H9 (cell line): ENCODE measurements around the gene HS2ST1. TPM values are rescaled to one million over a fixed set of nuclear protein-coding genes. Genes with fewer than 3 reads are reported as not detected.

ENCODE experiments used
- DNase-seq: peaks from one replicate; pipeline ENCODE4 v3.0.0-alpha.2; 2017
- H2AFZ ChIP-seq: one replicate; pipeline ENCODE4 v1.6.1; 2013; ENCODE audit warnings: mild to moderate bottlenecking, low read length, control low read depth, moderate library complexity
- H2AK5ac ChIP-seq: 2 replicates; pipeline ENCODE4 v1.6.1; 2013; ENCODE audit warnings: low read length, control low read depth, mixed read lengths; ENCODE audit not compliant: insufficient read length
- H2BK120ac ChIP-seq: one replicate; pipeline ENCODE4 v1.6.1; 2013; ENCODE audit warnings: low read depth, mild to moderate bottlenecking, low read length, control low read depth, inconsistent platforms; ENCODE audit not compliant: poor library complexity, severe bottlenecking
- H2BK12ac ChIP-seq: 2 replicates; pipeline ENCODE4 v1.6.1; 2013; ENCODE audit warnings: low read length, control low read depth, mixed read lengths, low read depth; ENCODE audit not compliant: insufficient read length
- H2BK15ac ChIP-seq: 2 replicates; pipeline ENCODE4 v1.6.1; 2013; ENCODE audit warnings: low read depth, low read length, control low read depth
- H2BK20ac ChIP-seq: one replicate; pipeline ENCODE4 v1.6.1; 2013; ENCODE audit warnings: low read depth, mild to moderate bottlenecking, low read length, control low read depth, inconsistent platforms; ENCODE audit not compliant: poor library complexity, severe bottlenecking
- H2BK5ac ChIP-seq: 2 replicates; pipeline ENCODE4 v1.6.1; 2013; ENCODE audit warnings: low read length, control low read depth, mixed read lengths; ENCODE audit not compliant: insufficient read length
- H3K14ac ChIP-seq: 2 replicates; pipeline ENCODE4 v1.6.1; 2013; ENCODE audit warnings: low read length, control low read depth; ENCODE audit not compliant: insufficient read depth
- H3K18ac ChIP-seq: 2 replicates; pipeline ENCODE4 v1.6.1; 2013; ENCODE audit warnings: low read depth, mild to moderate bottlenecking, mixed read lengths, low read length, control low read depth; ENCODE audit not compliant: insufficient read length
- H3K23ac ChIP-seq: 2 replicates; pipeline ENCODE4 v1.6.1; 2013; ENCODE audit warnings: low read length, control low read depth, mixed read lengths, low read depth; ENCODE audit not compliant: insufficient read length
- H3K23me2 ChIP-seq: 2 replicates; pipeline ENCODE4 v1.6.1; 2013; ENCODE audit warnings: low read depth, mild to moderate bottlenecking, mixed read lengths, low read length, control low read depth; ENCODE audit not compliant: insufficient read length, poor library complexity, severe bottlenecking
- H3K27ac ChIP-seq: 2 replicates; pipeline ENCODE4 v1.5.1; 2013; ENCODE audit warnings: low read length, control low read depth, mixed read lengths, low read depth; ENCODE audit not compliant: insufficient read length
- H3K27me3 ChIP-seq: 2 replicates; pipeline ENCODE4 v1.6.1; 2013; ENCODE audit warnings: low read length, control low read depth, inconsistent platforms; ENCODE audit not compliant: insufficient read depth
- H3K4ac ChIP-seq: 2 replicates; pipeline ENCODE4 v1.6.1; 2013; ENCODE audit warnings: low read depth, mild to moderate bottlenecking, control low read depth, inconsistent platforms, low read length, moderate library complexity
- H3K4me1 ChIP-seq: 2 replicates; pipeline ENCODE4 v1.6.1; 2013; ENCODE audit warnings: low read length, control low read depth, inconsistent platforms; ENCODE audit not compliant: insufficient read depth
- H3K4me2 ChIP-seq: 2 replicates; pipeline ENCODE4 v1.6.1; 2013; ENCODE audit warnings: low read length, control low read depth, mixed read lengths; ENCODE audit not compliant: insufficient read length, insufficient read depth
- H3K56ac ChIP-seq: 2 replicates; pipeline ENCODE4 v1.6.1; 2013; ENCODE audit warnings: low read depth, mild to moderate bottlenecking, mixed read lengths, low read length, control low read depth; ENCODE audit not compliant: insufficient read length
- H3K79me1 ChIP-seq: 2 replicates; pipeline ENCODE4 v1.6.1; 2013; ENCODE audit warnings: low read depth, mild to moderate bottlenecking, moderate library complexity, low read length, control low read depth, inconsistent platforms; ENCODE audit not compliant: insufficient read depth, poor library complexity, severe bottlenecking
- H3K79me2 ChIP-seq: 2 replicates; pipeline ENCODE4 v1.6.1; 2013; ENCODE audit warnings: low read length, control low read depth, inconsistent platforms; ENCODE audit not compliant: insufficient read depth
- H3K9ac ChIP-seq: 2 replicates; pipeline ENCODE4 v1.6.1; 2013; ENCODE audit warnings: low read length, control low read depth, mixed read lengths; ENCODE audit not compliant: insufficient read length; ENCODE audit errors: extremely low read depth
- H3K9me3 ChIP-seq: one replicate; pipeline ENCODE4 v1.6.1; 2013; ENCODE audit warnings: low read depth, low read length, inconsistent platforms; ENCODE audit not compliant: control insufficient read depth
- H3T11ph ChIP-seq: one replicate; pipeline ENCODE4 v1.6.1; 2013; ENCODE audit warnings: mild to moderate bottlenecking, low read length, control low read depth, inconsistent platforms
- H4K20me1 ChIP-seq: one replicate; pipeline ENCODE4 v1.6.1; 2013; ENCODE audit not compliant: control insufficient read depth, insufficient read length, insufficient read depth
- H4K5ac ChIP-seq: 2 replicates; pipeline ENCODE4 v1.6.1; 2013; ENCODE audit warnings: low read depth, mild to moderate bottlenecking, mixed read lengths, low read length, control low read depth; ENCODE audit not compliant: insufficient read length
- H4K8ac ChIP-seq: replicated peaks from 2 replicates; pipeline ENCODE4 v1.6.1; 2013; ENCODE audit warnings: low read length, control low read depth, mixed read lengths, low read depth; ENCODE audit not compliant: insufficient read length
- H4K91ac ChIP-seq: 2 replicates; pipeline ENCODE4 v1.6.1; 2013; ENCODE audit warnings: low read depth, mild to moderate bottlenecking, moderate library complexity, mixed read lengths, low read length, control low read depth; ENCODE audit not compliant: insufficient read length
- H3K27ac Mint-ChIP-seq, 3 experiments: 2 replicates in 2 of 3; 3 replicates in 1 of 3; pipeline ENCODE4 v1.8.0; 2020 to 2021; ENCODE audit warnings: mixed read lengths in 3 of 3, mild to moderate bottlenecking in 1 of 3, moderate library complexity in 1 of 3
- H3K27me3 Mint-ChIP-seq: 2 replicates; pipeline ENCODE4 v1.8.0; 2021; ENCODE audit warnings: low read depth, mild to moderate bottlenecking, moderate library complexity, mixed read lengths
- H3K36me3 Mint-ChIP-seq, 3 experiments: 2 replicates in 2 of 3; 3 replicates in 1 of 3; pipeline ENCODE4 v1.8.0; 2020 to 2021; ENCODE audit warnings: low read depth in 3 of 3, mixed read lengths in 3 of 3; ENCODE audit not compliant: insufficient read depth in 1 of 3
- H3K4me1 Mint-ChIP-seq, 2 experiments: 2 replicates each; pipeline ENCODE4 v1.8.0; 2020; ENCODE audit warnings: mixed read lengths in 2 of 2
- H3K4me3 Mint-ChIP-seq, 2 experiments: 2 replicates in 1 of 2; 3 replicates in 1 of 2; pipeline ENCODE4 v1.8.0; 2020 to 2021; ENCODE audit warnings: mild to moderate bottlenecking in 2 of 2, mixed read lengths in 2 of 2, moderate library complexity in 1 of 2
- H3K9me3 Mint-ChIP-seq, 2 experiments: 2 replicates in 1 of 2; 3 replicates in 1 of 2; pipeline ENCODE4 v1.8.0; 2020; ENCODE audit warnings: mild to moderate bottlenecking in 2 of 2, mixed read lengths in 2 of 2, moderate library complexity in 1 of 2
- WGBS: extraction: QIAGEN DNeasy Blood & Tissue Kit; methylation state at CpG from one replicate; pipeline ENCODE4 v1.1.7; 2013; ENCODE audit warnings: missing lambda C conversion rate, low lambda C conversion rate, mixed read lengths; ENCODE audit not compliant: insufficient read length; ENCODE audit errors: extremely low coverage; 5-methylcytosine and 5-hydroxymethylcytosine counted together
- total RNA-seq: library from RNA; stranded (reverse); gene quantifications from 2 replicates; pipeline ENCODE4 v1.2.1, GENCODE V29; 2021
- TF ChIP-seq, protein P1 (sequence below): fragments of 200-600 bp; sonication (generic); conservative IDR thresholded peaks from 3 replicates; pipeline ENCODE4 v1.8.0; 2021; ENCODE audit warnings: antibody characterized with exemption, mild to moderate bottlenecking

The HS2ST1 gene
- total RNA-seq, 1 experiment from 2014 or later, result 20.1 TPM

DNA sequence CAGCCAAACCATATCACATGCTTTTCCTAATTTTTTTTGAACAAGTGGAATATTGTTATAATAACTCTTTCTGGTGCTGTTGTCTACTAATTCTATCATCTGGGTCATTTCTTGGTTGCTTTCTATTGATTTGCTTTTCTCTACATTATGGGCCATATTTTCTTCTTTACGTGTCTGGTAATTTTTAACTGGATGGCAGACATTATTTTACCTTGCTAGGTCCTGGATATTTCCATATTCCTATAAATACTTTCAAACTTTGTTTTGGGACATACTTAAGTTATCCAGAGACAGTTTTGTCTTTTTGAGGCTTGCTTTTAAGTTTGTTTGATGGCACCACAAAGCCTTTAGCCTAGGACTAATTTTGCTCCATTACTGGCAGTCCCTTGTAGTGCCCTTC is 11.3 kb downstream of the HS2ST1 start:
- no peak overlapping the region for H3T11ph ChIP-seq
- no CpG with 5 or more reads among the region's 1 CpG for WGBS
- no peaks in the 10 kb centered on the region for H3K23me2 ChIP-seq
- no peak overlapping the region for H4K8ac ChIP-seq
- H2BK20ac ChIP-seq, result no peak overlapping the region
- DNase-seq, result no peak
- no peak overlapping the region for H3K23ac ChIP-seq
- H2AFZ ChIP-seq, result no peak overlapping the region
- no peak overlapping the region for H2AK5ac ChIP-seq
- no peak overlapping the region for H3K14ac ChIP-seq
- no peak overlapping the region for H3K18ac ChIP-seq
- no peaks in the 10 kb centered on the region for H3K4me1 ChIP-seq
- Mint-ChIP-seq H3K4me1 (peaks cover 4% of the 10 kb centered on the region in 2 experiments), H3K9me3 (peaks cover 46% of the 10 kb centered on the region in 2 experiments), H3K27ac (no peak overlapping the region), H3K4me3 (no peak overlapping the region), H3K36me3 (peaks cover 33 to 53% (median 44%) of the 10 kb centered on the region in 3 experiments), H3K27me3 (no peaks in the 10 kb centered on the region; the same call in 1 of the 2 replicates)
- no peaks in the 10 kb centered on the region for H4K20me1 ChIP-seq
- H3K79me2 ChIP-seq, result peaks cover 11% of the 10 kb centered on the region; the same call in 1 of the 2 replicates
- no peak overlapping the region for H4K91ac ChIP-seq
- peaks cover 4% of the 10 kb centered on the region for H3K79me1 ChIP-seq
- H2BK120ac ChIP-seq, result no peak overlapping the region
- TF ChIP-seq, protein P1, sequence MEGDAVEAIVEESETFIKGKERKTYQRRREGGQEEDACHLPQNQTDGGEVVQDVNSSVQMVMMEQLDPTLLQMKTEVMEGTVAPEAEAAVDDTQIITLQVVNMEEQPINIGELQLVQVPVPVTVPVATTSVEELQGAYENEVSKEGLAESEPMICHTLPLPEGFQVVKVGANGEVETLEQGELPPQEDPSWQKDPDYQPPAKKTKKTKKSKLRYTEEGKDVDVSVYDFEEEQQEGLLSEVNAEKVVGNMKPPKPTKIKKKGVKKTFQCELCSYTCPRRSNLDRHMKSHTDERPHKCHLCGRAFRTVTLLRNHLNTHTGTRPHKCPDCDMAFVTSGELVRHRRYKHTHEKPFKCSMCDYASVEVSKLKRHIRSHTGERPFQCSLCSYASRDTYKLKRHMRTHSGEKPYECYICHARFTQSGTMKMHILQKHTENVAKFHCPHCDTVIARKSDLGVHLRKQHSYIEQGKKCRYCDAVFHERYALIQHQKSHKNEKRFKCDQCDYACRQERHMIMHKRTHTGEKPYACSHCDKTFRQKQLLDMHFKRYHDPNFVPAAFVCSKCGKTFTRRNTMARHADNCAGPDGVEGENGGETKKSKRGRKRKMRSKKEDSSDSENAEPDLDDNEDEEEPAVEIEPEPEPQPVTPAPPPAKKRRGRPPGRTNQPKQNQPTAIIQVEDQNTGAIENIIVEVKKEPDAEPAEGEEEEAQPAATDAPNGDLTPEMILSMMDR, result no peak
- peaks cover 11% of the 10 kb centered on the region for H3K9me3 ChIP-seq
- H3K27ac ChIP-seq, result no peak overlapping the region
- no peak overlapping the region for H2BK5ac ChIP-seq
- no peak overlapping the region for H2BK12ac ChIP-seq
- H3K4me2 ChIP-seq, result no peak overlapping the region
- H2BK15ac ChIP-seq, result no peak overlapping the region
- no peak overlapping the region for H3K56ac ChIP-seq
- no peak overlapping the region for H4K5ac ChIP-seq
- H3K27me3 ChIP-seq, result no peaks in the 10 kb centered on the region
- H3K9ac ChIP-seq, result no peak overlapping the region
- no peak overlapping the region for H3K4ac ChIP-seq
